Large intestine (tissue), 3 donors: Measurements from ENCODE around the gene CENPS. TPM values are rescaled to one million over a fixed set of nuclear protein-coding genes. Genes with fewer than 3 reads are reported as not detected.
"Not testable (repeated sequence)": the region's sequence is repeated elsewhere in the genome, so short reads cannot be mapped to it uniquely, and the experiment has no call there.

Experiments
- DNase-seq, 2 donors: peaks; one replicate each; pipeline versions ENCODE4 v3.0.0 to v3.0.0-alpha.2; 2013
- H3K27ac ChIP-seq: one replicate; pipeline ENCODE4 v1.5.1; 2013; ENCODE audit warnings: low read length
- H3K27me3 ChIP-seq: 2 replicates; pipeline ENCODE4 v1.6.1; 2013; ENCODE audit warnings: low read length; ENCODE audit not compliant: control insufficient read depth, insufficient read depth
- H3K36me3 ChIP-seq: 2 replicates; pipeline ENCODE4 v1.6.1; 2013; ENCODE audit warnings: low read length; ENCODE audit not compliant: control insufficient read depth, insufficient read depth
- H3K4me1 ChIP-seq: one replicate; pipeline ENCODE4 v1.6.1; 2013; ENCODE audit warnings: low read length; ENCODE audit not compliant: control insufficient read depth, insufficient read depth
- H3K4me3 ChIP-seq: one replicate; pipeline ENCODE4 v1.5.1; 2013; ENCODE audit warnings: low read length
- H3K9me3 ChIP-seq: one replicate; pipeline ENCODE4 v1.6.1; 2013; ENCODE audit warnings: mild to moderate bottlenecking, low read depth, low read length, moderate library complexity; ENCODE audit not compliant: control insufficient read depth
- WGBS: methylation state at CpG from one replicate; pipeline ENCODE4 v1.1.5; 2013; ENCODE audit warnings: low lambda C conversion rate; ENCODE audit not compliant: insufficient coverage; 5-methylcytosine and 5-hydroxymethylcytosine counted together
- polyA plus RNA-seq: library from polyadenylated mRNA; unstranded; fragments of 120-200 nt; gene quantifications from one replicate; pipeline ENCODE4 v1.2.1, GENCODE V29; 2013

The CENPS gene
- polyA plus RNA-seq, 1 donor = 20.3 TPM

GRCh38 chr1:10418741-10419140, 11.5 kb upstream of the CENPS start:
- H3K4me1 ChIP-seq, DNase-seq, H3K27me3 ChIP-seq, H3K27ac ChIP-seq, H3K4me3 ChIP-seq, H3K9me3 ChIP-seq: not testable (repeated sequence)
- 100% methylated on average over 1 of the region's 8 CpGs for WGBS
- H3K36me3 ChIP-seq = peaks cover 59% of the 10 kb centered on the region

- H3K4me3 ChIP-seq = no peak overlapping the region
- no peaks in the 10 kb centered on the region for H3K4me1 ChIP-seq
- peaks cover 56% of the 10 kb centered on the region for H3K36me3 ChIP-seq
- no peaks in the 10 kb centered on the region for H3K9me3 ChIP-seq
- no peak overlapping the region for H3K27ac ChIP-seq
- no peaks in the 10 kb centered on the region for H3K27me3 ChIP-seq
- no CpG with 5 or more reads among the region's 15 CpGs for WGBS
- no peak for DNase-seq
Observed at GRCh38 chr1:10419351-10419750, 10.9 kb upstream of the CENPS start.

GRCh38 chr1:10421637-10422036, 8.6 kb upstream of the CENPS start:
- Histone ChIP-seq H3K4me1 (no peaks in the 10 kb centered on the region), H3K27me3 (no peaks in the 10 kb centered on the region), H3K9me3 (no peaks in the 10 kb centered on the region), H3K36me3 (peaks cover 42% of the 10 kb centered on the region), H3K4me3 (no peak overlapping the region), H3K27ac (no peak overlapping the region)
- DNase-seq = no peak
- no CpG with 5 or more reads among the region's 5 CpGs for WGBS

GRCh38 chr1:10424034-10424433, 6.2 kb upstream of the CENPS start:
- no peak overlapping the region for H3K27ac ChIP-seq
- no peak overlapping the region for H3K4me3 ChIP-seq
- no peaks in the 10 kb centered on the region for H3K9me3 ChIP-seq
- no CpG with 5 or more reads among the region's 9 CpGs for WGBS
- H3K36me3 ChIP-seq = peaks cover 24% of the 10 kb centered on the region
- H3K27me3 ChIP-seq = no peaks in the 10 kb centered on the region
- DNase-seq = no peak
- no peaks in the 10 kb centered on the region for H3K4me1 ChIP-seq

GRCh38 chr1:10424651-10425050, 5.6 kb upstream of the CENPS start:
- Histone ChIP-seq H3K27me3 (no peaks in the 10 kb centered on the region), H3K9me3 (no peaks in the 10 kb centered on the region), H3K4me1 (no peaks in the 10 kb centered on the region), H3K36me3 (peaks cover 19% of the 10 kb centered on the region), H3K4me3 (no peak overlapping the region), H3K27ac (no peak overlapping the region)
- WGBS = 80% methylated on average over 1 of the region's 8 CpGs
- DNase-seq = peak in 1 of 2 donors; percentile 39

- not testable (repeated sequence) for H3K4me3 ChIP-seq, H3K4me1 ChIP-seq, H3K27me3 ChIP-seq, H3K27ac ChIP-seq, H3K9me3 ChIP-seq, DNase-seq, H3K36me3 ChIP-seq
- WGBS = no CpG with 5 or more reads among the region's 21 CpGs
Observed at GRCh38 chr1:10425826-10426534, 4.3 kb upstream of the CENPS start.

- DNase-seq, H3K27me3 ChIP-seq, H3K4me3 ChIP-seq, H3K36me3 ChIP-seq, H3K9me3 ChIP-seq, H3K4me1 ChIP-seq, H3K27ac ChIP-seq: not testable (repeated sequence)
- WGBS = no CpG with 5 or more reads among the region's 21 CpGs
Observed at GRCh38 chr1:10426535-10426848, 3.7 kb upstream of the CENPS start.

- H3K27me3 ChIP-seq = no peaks in the 10 kb centered on the region
- H3K36me3 ChIP-seq = no peaks in the 10 kb centered on the region
- H3K27ac ChIP-seq = no peak overlapping the region
- H3K4me1 ChIP-seq = peaks cover 23% of the 10 kb centered on the region
- no peak overlapping the region for H3K4me3 ChIP-seq
- no peaks in the 10 kb centered on the region for H3K9me3 ChIP-seq
- no peak for DNase-seq
- no CpG with 5 or more reads among the region's 5 CpGs for WGBS
Observed at GRCh38 chr1:10428984-10429383, 1.2 kb upstream of the CENPS start.

- Histone ChIP-seq H3K27me3 (no peaks in the 10 kb centered on the region), H3K27ac (no peak overlapping the region), H3K36me3 (no peaks in the 10 kb centered on the region), H3K4me3 (peak overlapping the region; percentile 2), H3K9me3 (no peaks in the 10 kb centered on the region), H3K4me1 (peaks cover 23% of the 10 kb centered on the region)
- DNase-seq = no peak
- WGBS = no CpG with 5 or more reads among the region's 16 CpGs
Observed at GRCh38 chr1:10429868-10430215, 391 bp upstream of the CENPS start.

- peak overlapping the region; percentile 66 for H3K4me3 ChIP-seq
- no CpG with 5 or more reads among the region's 30 CpGs for WGBS
- peaks cover 23% of the 10 kb centered on the region for H3K4me1 ChIP-seq
- no peaks in the 10 kb centered on the region for H3K36me3 ChIP-seq
- peak overlapping the region; percentile 46 for H3K27ac ChIP-seq
- no peak for DNase-seq
- no peaks in the 10 kb centered on the region for H3K9me3 ChIP-seq
- H3K27me3 ChIP-seq = no peaks in the 10 kb centered on the region
Observed at GRCh38 chr1:10431070-10431730, 967 bp downstream of the CENPS start.
